ENCODE measurements around the gene INPP5A.

Gene INPP5A

GRCh38 chr10:132689721-132690360 is 152.3 kb downstream of the INPP5A start:
- intact Hi-C loops (cut with DNase I) = no loop called here
- peak in 4 of 10 donors; percentile 5 to 64 (median 34) for DNase-seq

- intact Hi-C loops (cut with DNase I) = no loop called here
- DNase-seq = peak in 4 of 10 donors; percentile 2 to 51 (median 22)
Observed at GRCh38 chr10:132690401-132690800, 152.8 kb downstream of the INPP5A start.

- DNase-seq = peak in 4 of 10 donors; percentile 5 to 59 (median 38)
- intact Hi-C loops (cut with DNase I) = no loop called here
Observed at GRCh38 chr10:132690821-132691610, 153.4 kb downstream of the INPP5A start.

GRCh38 chr10:132691711-132692153 is 154.1 kb downstream of the INPP5A start:
- DNase-seq = peak in 5 of 10 donors; percentile 2 to 76 (median 60)
- intact Hi-C loops (cut with DNase I) = no loop called here

- no peak for DNase-seq
- intact Hi-C loops (cut with DNase I) = no loop called here
Observed at GRCh38 chr10:132692311-132692710, 154.7 kb downstream of the INPP5A start.

- intact Hi-C loops (cut with DNase I) = no loop called here
Observed at GRCh38 chr10:132693676-132694075, 156.1 kb downstream of the INPP5A start.

GRCh38 chr10:132696204-132696603 is 158.6 kb downstream of the INPP5A start:
- no peak for DNase-seq
- intact Hi-C loops (cut with DNase I) = no loop called here

More at GRCh38 chr10:132693676-132694075, 156.1 kb downstream of the INPP5A start:
- peak in 1 of 10 donors; percentile 16 for DNase-seq

- DNase-seq = peak in 3 of 10 donors; percentile 24 to 82 (median 71)
- intact Hi-C loops (cut with DNase I) = no loop called here
Observed at GRCh38 chr10:132696728-132697577, 159.4 kb downstream of the INPP5A start.

GRCh38 chr10:132697578-132698200 is 160.1 kb downstream of the INPP5A start:
- peak in 2 of 10 donors; percentile 49 to 59 for DNase-seq

GRCh38 chr10:132698211-132698751 is 160.7 kb downstream of the INPP5A start:
- intact Hi-C loops (cut with DNase I) = no loop called here
- peak in 3 of 10 donors; percentile 13 to 76 (median 63) for DNase-seq

More at GRCh38 chr10:132697578-132698200, 160.1 kb downstream of the INPP5A start:
- intact Hi-C loops (cut with DNase I) = no loop called here

GRCh38 chr10:132698761-132699391 is 161.3 kb downstream of the INPP5A start:
- peak in 4 of 10 donors; percentile 4 to 75 (median 46) for DNase-seq

GRCh38 chr10:132699411-132700155 is 162.0 kb downstream of the INPP5A start:
- peak in 4 of 10 donors; percentile 4 to 82 (median 38) for DNase-seq

More at GRCh38 chr10:132698761-132699391, 161.3 kb downstream of the INPP5A start:
- intact Hi-C loops (cut with DNase I) = no loop called here

GRCh38 chr10:132700156-132701098 is 162.8 kb downstream of the INPP5A start:
- peak in 5 of 10 donors; percentile 2 to 73 (median 16) for DNase-seq
- intact Hi-C loops (cut with DNase I) = no loop called here

More at GRCh38 chr10:132699411-132700155, 162.0 kb downstream of the INPP5A start:
- intact Hi-C loops (cut with DNase I) = no loop called here

GRCh38 chr10:132701099-132701845 is 163.7 kb downstream of the INPP5A start:
- peak in 5 of 10 donors; percentile 9 to 81 (median 56) for DNase-seq
- intact Hi-C loops (cut with DNase I) = no loop called here

GRCh38 chr10:132701846-132702190 is 164.2 kb downstream of the INPP5A start:
- intact Hi-C loops (cut with DNase I) = no loop called here
- DNase-seq = peak in 2 of 10 donors; percentile 18 to 63

- intact Hi-C loops (cut with DNase I) = no loop called here
- DNase-seq = peak in 3 of 10 donors; percentile 26 to 83 (median 82)
Observed at GRCh38 chr10:132702601-132703418, 165.2 kb downstream of the INPP5A start.
